Panc1 (cell line): Measurements from ENCODE around the gene C1GALT1C1. TPM values are rescaled to one million over a fixed set of nuclear protein-coding genes. Genes with fewer than 3 reads are reported as not detected.
"Not testable (repeated sequence)": the region's sequence is repeated elsewhere in the genome, so short reads cannot be mapped to it uniquely, and the experiment has no call there.

Experiments
- ATAC-seq: fragments of 200-7000 bp; cut with Tn5 transposase; 2 replicates; pipeline ENCODE4 v1.9.1; 2020; ENCODE audit warnings: mild to moderate bottlenecking, moderate library complexity
- BruUV-seq: library from RNA; stranded (reverse); fragments of 400-500 nt; replicated peaks from 2 replicates; lab custom pipeline; 2021; lab: Mats Ljungman, UMichigan
- CTCF ChIA-PET: fragments of 300-600 bp; sonication (Branson Sonifier 250); formaldehyde crosslinking; loops from one replicate; lab custom pipeline; 2022; ENCODE audit warnings: antibody characterized with exemption; lab: Charles Lee
- POLR2A ChIA-PET: fragments of 300-600 bp; sonication (Branson Sonifier 250); formaldehyde crosslinking; loops from one replicate; lab custom pipeline; 2022; ENCODE audit warnings: antibody characterized with exemption; lab: Charles Lee
- DNase-seq: peaks from one replicate; pipeline ENCODE4 v3.0.0-alpha.2; 2010; ENCODE audit warnings: low read depth, low spot score
- H3K27ac ChIP-seq: 2 replicates; pipeline ENCODE4 v1.5.1; 2011; ENCODE audit warnings: mild to moderate bottlenecking, low read length, inconsistent platforms
- H3K27me3 ChIP-seq: fragments of 200-500 bp; sonication (Bioruptor generic); 2 replicates; pipeline ENCODE4 v1.6.0; 2014; ENCODE audit warnings: low read length, inconsistent platforms; ENCODE audit not compliant: control insufficient read depth, insufficient read depth
- H3K36me3 ChIP-seq: fragments of 200-500 bp; sonication (Bioruptor generic); 2 replicates; pipeline ENCODE4 v1.5.1; 2014; ENCODE audit warnings: inconsistent platforms, mild to moderate bottlenecking, low read length, moderate library complexity; ENCODE audit not compliant: control insufficient read depth, insufficient read depth
- H3K4me1 ChIP-seq: 2 replicates; pipeline ENCODE4 v1.5.1; 2011; ENCODE audit warnings: inconsistent platforms, mild to moderate bottlenecking, low read length, moderate library complexity; ENCODE audit not compliant: control insufficient read depth, insufficient read depth
- H3K4me3 ChIP-seq, 2 experiments: 2 replicates each; pipeline ENCODE4 v1.5.1; 2011 to 2012; ENCODE audit warnings: low read depth in 2 of 2, low read length in 2 of 2, mild to moderate bottlenecking in 2 of 2, inconsistent platforms in 1 of 2, moderate library complexity in 1 of 2
- H3K9me3 ChIP-seq: fragments of 200-500 bp; sonication (Bioruptor generic); 2 replicates; pipeline ENCODE4 v1.5.1; 2014; ENCODE audit warnings: low read depth, mild to moderate bottlenecking, inconsistent platforms, low read length, moderate library complexity; ENCODE audit not compliant: control insufficient read depth, insufficient read depth
- CTCF ChIP-seq: fragments of 450-650 bp; IDR thresholded peaks from 2 replicates; pipeline ENCODE4 v1.5.1; 2017; ENCODE audit warnings: mild to moderate bottlenecking
- POLR2AphosphoS5 ChIP-seq: IDR thresholded peaks from 2 replicates; pipeline ENCODE4 v1.6.1; 2012; ENCODE audit warnings: mild to moderate bottlenecking, low read depth, low read length, moderate library complexity
- REST ChIP-seq, 2 experiments: IDR thresholded peaks; 2 replicates each; pipeline ENCODE4 v1.6.1; 2011 to 2012; ENCODE audit warnings: low read depth in 2 of 2, control low read depth in 1 of 2, low read length in 1 of 2, mild to moderate bottlenecking in 1 of 2, moderate library complexity in 1 of 2; ENCODE audit not compliant: insufficient read depth in 1 of 2
- SIN3A ChIP-seq: IDR thresholded peaks from 2 replicates; pipeline ENCODE4 v1.6.1; 2012; ENCODE audit warnings: low read depth, mild to moderate bottlenecking, low read length, moderate library complexity, borderline replicate concordance; ENCODE audit not compliant: insufficient read depth
- TCF7L2 ChIP-seq: IDR thresholded peaks from 2 replicates; pipeline ENCODE4 v1.6.1; 2011; ENCODE audit warnings: mild to moderate bottlenecking, low read depth, low read length, inconsistent platforms
- in situ Hi-C: cut with HindIII; loops from 2 replicates; pipeline ENCODE4 v1.10.0; 2016; ENCODE audit warnings: low sequenced_read_pairs, low pct_unique_long_range_greater_than_20kb
- intact Hi-C: fragments of 100-400 bp; cut with micrococcal nuclease; formaldehyde crosslinking; loops from one replicate; pipeline ENCODE4 v1.10.0; 2022; ENCODE audit not compliant: unreplicated experiment
- total RNA-seq: library from RNA; stranded (reverse); gene quantifications from one replicate; pipeline ENCODE4 v1.2.1, GENCODE V29; 2021; ENCODE audit not compliant: unreplicated experiment

Gene C1GALT1C1
- total RNA-seq, 1 experiment from 2014 or later: 32.4 TPM

- no peaks in the 10 kb centered on the region for H3K9me3 ChIP-seq
- no peak for ATAC-seq
- CTCF ChIA-PET: no interaction called here
- no peaks in the 10 kb centered on the region for H3K36me3 ChIP-seq
- POLR2A ChIA-PET: no interaction called here
- H3K4me1 ChIP-seq: no peaks in the 10 kb centered on the region
- H3K27me3 ChIP-seq: no peaks in the 10 kb centered on the region
- no peak overlapping the region for H3K4me3 ChIP-seq
- no TSS peak for BruUV-seq
- H3K27ac ChIP-seq: no peak overlapping the region
- intact Hi-C loops: no loop called here
- no peak for DNase-seq
- TF ChIP-seq CTCF (no peak), REST (IDR thresholded peaks at IDR 0.05; ENCODE audit: insufficient read depth in 1 of 2, low read depth in 2 of 2, low read length in 1 of 2) (no peak), SIN3A (no peak), POLR2AphosphoS5 (no peak), TCF7L2 (no peak)
- in situ Hi-C loops: no loop called here
These were observed 30.8 kb upstream of the C1GALT1C1 start for GRCh38 chrX:120660637-120661036.

- TF ChIP-seq SIN3A: no peak
- no peak for DNase-seq
- Histone ChIP-seq H3K9me3 (no peaks in the 10 kb centered on the region), H3K4me3 (no peak overlapping the region), H3K36me3 (no peaks in the 10 kb centered on the region), H3K4me1 (no peaks in the 10 kb centered on the region), H3K27me3 (no peaks in the 10 kb centered on the region), H3K27ac (no peak overlapping the region)
- no TSS peak for BruUV-seq
- in situ Hi-C loops: no loop called here
- POLR2A ChIA-PET: no interaction called here
- intact Hi-C loops: no loop called here
- ATAC-seq: no peak
- CTCF ChIA-PET: no interaction called here
These were observed 23.1 kb upstream of the C1GALT1C1 start for GRCh38 chrX:120653000-120653399.

GRCh38 chrX:120652256-120652655 lies 22.4 kb upstream of the C1GALT1C1 start:
- CTCF ChIA-PET, POLR2A ChIA-PET, in situ Hi-C loops, DNase-seq, H3K27ac ChIP-seq, H3K9me3 ChIP-seq, ATAC-seq, H3K4me3 ChIP-seq, H3K36me3 ChIP-seq, BruUV-seq, intact Hi-C loops, H3K4me1 ChIP-seq, H3K27me3 ChIP-seq: not testable (repeated sequence)
